SU-DHL-6 (cell line): ENCODE data around the gene DR1.

Experiments
- EZH2phosphoT487 ChIP-seq: fragments of 200-600 bp; sonication (generic), shearing (Covaris generic); conservative IDR thresholded peaks from 2 replicates; pipeline ENCODE4 v1.6.1; 2018; ENCODE audit warnings: mild to moderate bottlenecking, antibody characterized with exemption, low read length, moderate library complexity, mixed read lengths
- TF ChIP-seq, protein P1 (sequence below): fragments of 200-600 bp; sonication (generic); IDR thresholded peaks from one replicate; pipeline ENCODE4 v1.5.1; 2017; ENCODE audit warnings: antibody characterized with exemption, mild to moderate bottlenecking, low read length, moderate library complexity; ENCODE audit not compliant: insufficient read depth, poor library complexity, severe bottlenecking

GRCh38 chr1:93330617-93331016 lies 15.1 kb upstream of the DR1 start:
- TF ChIP-seq, protein P1, sequence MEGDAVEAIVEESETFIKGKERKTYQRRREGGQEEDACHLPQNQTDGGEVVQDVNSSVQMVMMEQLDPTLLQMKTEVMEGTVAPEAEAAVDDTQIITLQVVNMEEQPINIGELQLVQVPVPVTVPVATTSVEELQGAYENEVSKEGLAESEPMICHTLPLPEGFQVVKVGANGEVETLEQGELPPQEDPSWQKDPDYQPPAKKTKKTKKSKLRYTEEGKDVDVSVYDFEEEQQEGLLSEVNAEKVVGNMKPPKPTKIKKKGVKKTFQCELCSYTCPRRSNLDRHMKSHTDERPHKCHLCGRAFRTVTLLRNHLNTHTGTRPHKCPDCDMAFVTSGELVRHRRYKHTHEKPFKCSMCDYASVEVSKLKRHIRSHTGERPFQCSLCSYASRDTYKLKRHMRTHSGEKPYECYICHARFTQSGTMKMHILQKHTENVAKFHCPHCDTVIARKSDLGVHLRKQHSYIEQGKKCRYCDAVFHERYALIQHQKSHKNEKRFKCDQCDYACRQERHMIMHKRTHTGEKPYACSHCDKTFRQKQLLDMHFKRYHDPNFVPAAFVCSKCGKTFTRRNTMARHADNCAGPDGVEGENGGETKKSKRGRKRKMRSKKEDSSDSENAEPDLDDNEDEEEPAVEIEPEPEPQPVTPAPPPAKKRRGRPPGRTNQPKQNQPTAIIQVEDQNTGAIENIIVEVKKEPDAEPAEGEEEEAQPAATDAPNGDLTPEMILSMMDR = no peak
- TF ChIP-seq EZH2phosphoT487 = no peak
